Astrocyte (in vitro differentiated cells and primary cell): ENCODE measurements around the gene DERL3.

Experiments used
- EZH2 ChIP-seq: IDR thresholded peaks from 2 replicates; pipeline ENCODE4 v1.6.1; 2012; ENCODE audit warnings: mild to moderate bottlenecking, low read length, inconsistent platforms; ENCODE audit not compliant: insufficient read depth
- TF ChIP-seq, protein P1 (sequence below): IDR thresholded peaks from 2 replicates; pipeline ENCODE4 v1.5.1; 2011; ENCODE audit warnings: low read depth, mild to moderate bottlenecking, inconsistent platforms, low read length, moderate library complexity; ENCODE audit not compliant: insufficient read depth

- TF ChIP-seq, protein P1, sequence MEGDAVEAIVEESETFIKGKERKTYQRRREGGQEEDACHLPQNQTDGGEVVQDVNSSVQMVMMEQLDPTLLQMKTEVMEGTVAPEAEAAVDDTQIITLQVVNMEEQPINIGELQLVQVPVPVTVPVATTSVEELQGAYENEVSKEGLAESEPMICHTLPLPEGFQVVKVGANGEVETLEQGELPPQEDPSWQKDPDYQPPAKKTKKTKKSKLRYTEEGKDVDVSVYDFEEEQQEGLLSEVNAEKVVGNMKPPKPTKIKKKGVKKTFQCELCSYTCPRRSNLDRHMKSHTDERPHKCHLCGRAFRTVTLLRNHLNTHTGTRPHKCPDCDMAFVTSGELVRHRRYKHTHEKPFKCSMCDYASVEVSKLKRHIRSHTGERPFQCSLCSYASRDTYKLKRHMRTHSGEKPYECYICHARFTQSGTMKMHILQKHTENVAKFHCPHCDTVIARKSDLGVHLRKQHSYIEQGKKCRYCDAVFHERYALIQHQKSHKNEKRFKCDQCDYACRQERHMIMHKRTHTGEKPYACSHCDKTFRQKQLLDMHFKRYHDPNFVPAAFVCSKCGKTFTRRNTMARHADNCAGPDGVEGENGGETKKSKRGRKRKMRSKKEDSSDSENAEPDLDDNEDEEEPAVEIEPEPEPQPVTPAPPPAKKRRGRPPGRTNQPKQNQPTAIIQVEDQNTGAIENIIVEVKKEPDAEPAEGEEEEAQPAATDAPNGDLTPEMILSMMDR: no peak
- no peak for TF ChIP-seq EZH2
Observed at GRCh38 chr22:23822101-23822671, 16.6 kb downstream of the DERL3 start.
